Osteocyte (in vitro differentiated cells): ENCODE measurements around the gene MCCC2. TPM values are rescaled to one million over a fixed set of nuclear protein-coding genes. Genes with fewer than 3 reads are reported as not detected.

ENCODE experiments used
- DNase-seq: peaks from one replicate; pipeline ENCODE4 v3.0.0; 2021; ENCODE audit warnings: mixed read lengths; ENCODE audit not compliant: unreplicated experiment; ENCODE audit errors: extremely low spot score
- H3K27ac Mint-ChIP-seq: one replicate; pipeline ENCODE4 v1.8.0; 2021; ENCODE audit warnings: mild to moderate bottlenecking, mixed read lengths; ENCODE audit not compliant: unreplicated experiment
- H3K27me3 Mint-ChIP-seq: one replicate; pipeline ENCODE4 v1.8.0; 2021; ENCODE audit warnings: mixed read lengths; ENCODE audit not compliant: unreplicated experiment
- H3K36me3 Mint-ChIP-seq: one replicate; pipeline ENCODE4 v1.8.0; 2021; ENCODE audit warnings: mixed read lengths; ENCODE audit not compliant: unreplicated experiment
- H3K4me1 Mint-ChIP-seq: one replicate; pipeline ENCODE4 v1.8.0; 2021; ENCODE audit warnings: mixed read lengths; ENCODE audit not compliant: unreplicated experiment
- H3K4me3 Mint-ChIP-seq: one replicate; pipeline ENCODE4 v1.8.0; 2021; ENCODE audit warnings: mild to moderate bottlenecking, moderate library complexity, mixed read lengths; ENCODE audit not compliant: unreplicated experiment
- H3K9me3 Mint-ChIP-seq: one replicate; pipeline ENCODE4 v1.8.0; 2021; ENCODE audit warnings: mixed read lengths; ENCODE audit not compliant: unreplicated experiment
- CTCF ChIP-seq: fragments of 200-600 bp; sonication (generic); IDR thresholded peaks from 2 replicates; pipeline ENCODE4 v1.5.0; 2021; ENCODE audit warnings: antibody characterized with exemption, mild to moderate bottlenecking, moderate library complexity
- total RNA-seq: library from RNA; stranded (reverse); gene quantifications from 2 replicates; pipeline ENCODE4 v1.2.1, GENCODE V29; 2021

MCCC2 gene
- total RNA-seq, 1 donor from 2014 or later = 30.5 TPM

- H3K27ac Mint-ChIP-seq = no peak overlapping the region
- H3K36me3 Mint-ChIP-seq = peaks cover 3% of the 10 kb centered on the region
- TF ChIP-seq CTCF = no peak
- no peak for DNase-seq
- H3K27me3 Mint-ChIP-seq = no peaks in the 10 kb centered on the region
- H3K9me3 Mint-ChIP-seq = no peaks in the 10 kb centered on the region
- no peak overlapping the region for H3K4me3 Mint-ChIP-seq
- H3K4me1 Mint-ChIP-seq = peaks cover 16% of the 10 kb centered on the region
Observed at GRCh38 chr5:71582945-71583584, 4.1 kb upstream of the MCCC2 start.

DNA sequence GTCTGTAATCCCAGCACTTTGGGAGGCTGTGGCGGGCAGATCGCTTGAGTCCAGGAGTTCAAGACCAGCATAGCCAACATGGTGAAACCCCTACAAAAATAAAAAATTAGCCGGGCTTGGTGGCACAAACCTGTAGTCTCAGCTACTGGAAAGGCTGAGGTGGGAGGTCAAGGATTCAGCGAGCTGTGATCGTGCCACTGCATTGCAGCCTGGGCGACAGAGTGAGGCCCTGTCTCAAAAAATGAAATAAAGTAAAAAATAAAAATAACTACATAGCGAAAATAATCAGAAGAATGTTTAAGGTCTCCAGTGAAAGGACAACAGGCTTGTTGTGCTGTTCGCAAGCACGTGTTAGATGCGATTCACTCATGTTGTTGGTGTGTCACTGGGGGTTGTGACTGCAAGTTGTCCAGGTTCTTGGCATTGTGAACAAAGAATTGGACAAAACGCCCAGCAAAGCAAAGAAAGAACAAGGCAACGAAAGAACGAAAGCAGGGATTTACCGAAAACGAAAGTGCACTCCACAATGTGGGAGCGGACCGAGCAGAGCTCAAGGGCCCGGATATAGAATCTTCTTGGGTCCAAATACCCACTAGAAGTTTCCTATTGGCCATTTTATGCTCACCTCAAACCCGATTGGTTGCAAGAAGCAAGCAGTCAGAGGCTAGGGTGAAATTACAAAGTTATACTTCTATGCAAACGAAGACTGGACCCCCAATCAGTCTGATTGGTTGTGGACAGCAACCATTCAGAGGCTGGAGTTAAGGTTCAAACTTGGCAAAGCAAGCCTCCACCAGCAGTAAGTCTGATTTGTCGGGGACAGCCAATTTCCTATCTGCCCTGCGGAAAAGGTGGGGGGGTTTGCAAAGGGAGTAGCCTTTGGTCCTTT, 844 bp upstream of the MCCC2 start:
- H3K9me3 Mint-ChIP-seq = no peaks in the 10 kb centered on the region
- H3K27ac Mint-ChIP-seq = peak overlapping the region; percentile 96
- no peak for TF ChIP-seq CTCF
- H3K36me3 Mint-ChIP-seq = no peaks in the 10 kb centered on the region
- H3K4me1 Mint-ChIP-seq = peaks cover 25% of the 10 kb centered on the region
- H3K4me3 Mint-ChIP-seq = peak overlapping the region; percentile 98
- no peaks in the 10 kb centered on the region for H3K27me3 Mint-ChIP-seq
- DNase-seq = peak; percentile 13

GRCh38 chr5:71587766-71588532, 809 bp downstream of the MCCC2 start:
- TF ChIP-seq CTCF = no peak
- no peaks in the 10 kb centered on the region for H3K9me3 Mint-ChIP-seq
- peaks cover 25% of the 10 kb centered on the region for H3K4me1 Mint-ChIP-seq
- H3K4me3 Mint-ChIP-seq = peak overlapping the region; percentile 98
- peaks cover 2% of the 10 kb centered on the region for H3K36me3 Mint-ChIP-seq
- H3K27me3 Mint-ChIP-seq = no peaks in the 10 kb centered on the region
- peak; percentile 78 for DNase-seq
- H3K27ac Mint-ChIP-seq = peak overlapping the region; percentile 96

- H3K27ac Mint-ChIP-seq = no peak overlapping the region
- H3K9me3 Mint-ChIP-seq = no peaks in the 10 kb centered on the region
- no peak for TF ChIP-seq CTCF
- no peak for DNase-seq
- H3K36me3 Mint-ChIP-seq = peaks cover 2% of the 10 kb centered on the region
- H3K4me3 Mint-ChIP-seq = peak overlapping the region; percentile 46
- H3K27me3 Mint-ChIP-seq = no peaks in the 10 kb centered on the region
- H3K4me1 Mint-ChIP-seq = peaks cover 25% of the 10 kb centered on the region
Observed at GRCh38 chr5:71588533-71588885, 1.4 kb downstream of the MCCC2 start.
